K562 (cell line): ENCODE results near the gene PDE11A. TPM values are rescaled to one million over a fixed set of nuclear protein-coding genes. Genes with fewer than 3 reads are reported as not detected.

ENCODE experiments used
- ATAC-seq: fragments of 200-7000 bp; cut with Tn5 transposase; 3 replicates; pipeline ENCODE4 v1.9.1; 2020; ENCODE audit warnings: moderate library complexity
- BruUV-seq: library from RNA; stranded (reverse); fragments of 400-500 nt; replicated peaks from 2 replicates; lab custom pipeline; 2021; lab: Mats Ljungman, UMichigan
- CTCF ChIA-PET: fragments of 300-600 bp; formaldehyde crosslinking; extraction: SDS; loops from one replicate; lab custom pipeline; 2021; ENCODE audit warnings: low intra/inter-chr PET ratio; lab: Yijun Ruan, JAX
- POLR2A ChIA-PET: fragments of 300-600, 350-650 bp; sonication (Branson Sonifier 250); formaldehyde crosslinking; extraction: SDS; loops from one replicate; lab custom pipeline; 2021; ENCODE audit warnings: antibody characterized with exemption, inconsistent platforms; lab: Yijun Ruan, JAX
- DNase-seq, 4 experiments: peaks; one replicate each; pipeline versions ENCODE4 v3.0.0 to v3.0.0-alpha.2; 2011 to 2018; ENCODE audit warnings: low spot score in 3 of 4, mixed read lengths in 3 of 4; ENCODE audit errors: extremely low read depth in 1 of 4
- FAIRE-seq: peaks from 2 replicates; lab custom pipeline; 2011; peaks lifted over from hg19 to GRCh38; lab: Jason Lieb, UNC
- H2AFZ ChIP-seq: 2 replicates; pipeline ENCODE4 v1.6.0; 2011; ENCODE audit warnings: low read depth, low read length, control low read depth, inconsistent platforms
- H3K27ac ChIP-seq: fragments of 200-600 bp; 3 replicates; pipeline ENCODE4 v1.8.0; 2011; ENCODE audit warnings: low read depth, mild to moderate bottlenecking, control low read depth, inconsistent platforms, low read length, moderate library complexity, mixed read lengths; ENCODE audit errors: extremely low read depth
- H3K27me3 ChIP-seq, 2 experiments: fragments of 300-600 bp in 1 of 2; 2 replicates in 1 of 2; 3 replicates in 1 of 2; pipeline versions ENCODE4 v1.6.0 to v1.8.0; 2011; ENCODE audit warnings: inconsistent platforms in 2 of 2, low read length in 2 of 2, mild to moderate bottlenecking in 1 of 2, mixed read lengths in 1 of 2, moderate library complexity in 1 of 2; ENCODE audit not compliant: control insufficient read depth in 2 of 2, insufficient read depth in 2 of 2
- H3K36me3 ChIP-seq: fragments of 300-600 bp; 3 replicates; pipeline ENCODE4 v1.8.0; 2011; ENCODE audit warnings: mild to moderate bottlenecking, low read length, inconsistent platforms; ENCODE audit not compliant: control insufficient read depth, insufficient read depth
- H3K4me1 ChIP-seq, 2 experiments: fragments of 200-600 bp in 1 of 2; replicated peaks in 1 of 2; 2 replicates in 1 of 2; 3 replicates in 1 of 2; pipeline versions ENCODE4 v1.5.1 to v1.8.0; 2011; ENCODE audit warnings: inconsistent platforms in 2 of 2, low read length in 2 of 2, mild to moderate bottlenecking in 1 of 2, mixed read lengths in 1 of 2, moderate library complexity in 1 of 2; ENCODE audit not compliant: control insufficient read depth in 2 of 2, insufficient read depth in 2 of 2
- H3K4me2 ChIP-seq: 2 replicates; pipeline ENCODE4 v1.6.1; 2011; ENCODE audit warnings: low read length, control low read depth, inconsistent platforms, mixed read lengths; ENCODE audit not compliant: insufficient read depth
- H3K4me3 ChIP-seq: fragments of 200-600 bp; sonication (generic), shearing (Covaris generic); 2 replicates; pipeline ENCODE4 v1.5.1; 2016; ENCODE audit warnings: control low read depth, inconsistent platforms
- H3K79me2 ChIP-seq: fragments of 200-600 bp; 3 replicates; pipeline ENCODE4 v1.8.0; 2011; ENCODE audit warnings: low read length, inconsistent platforms; ENCODE audit not compliant: control insufficient read depth, insufficient read depth
- H3K9ac ChIP-seq, 2 experiments: 2 replicates each; pipeline versions ENCODE4 v1.6.0 to v1.6.1; 2011; ENCODE audit warnings: low read depth in 2 of 2, low read length in 2 of 2, control low read depth in 1 of 2, inconsistent platforms in 1 of 2, mild to moderate bottlenecking in 1 of 2, mixed read lengths in 1 of 2; ENCODE audit not compliant: insufficient read depth in 1 of 2
- H3K9me1 ChIP-seq: one replicate; pipeline ENCODE4 v1.6.0; 2011; ENCODE audit warnings: inconsistent platforms, mild to moderate bottlenecking, low read length, moderate library complexity; ENCODE audit not compliant: control insufficient read depth, insufficient read depth
- H3K9me3 ChIP-seq: replicated peaks from 2 replicates; pipeline ENCODE4 v1.5.1; 2011; ENCODE audit warnings: low read depth, low read length, inconsistent platforms; ENCODE audit not compliant: control insufficient read depth, insufficient read depth
- H4K20me1 ChIP-seq: replicated peaks from 2 replicates; pipeline ENCODE4 v1.6.1; 2011; ENCODE audit warnings: low read length, inconsistent platforms, mixed read lengths; ENCODE audit not compliant: control insufficient read depth, insufficient read depth
- RAD21 ChIP-seq, 2 experiments: fragments of 250-450 bp in 1 of 2; fragments of 450-650 bp in 1 of 2; sonication (Bioruptor Pico) in 1 of 2; formaldehyde crosslinking in 1 of 2; IDR thresholded peaks in 1 of 2; conservative IDR thresholded peaks in 1 of 2; 2 replicates each; pipeline versions ENCODE4 v1.4.0 to v1.8.0; 2020 to 2022; ENCODE audit warnings: mild to moderate bottlenecking in 2 of 2, moderate library complexity in 1 of 2
- ZNF586 ChIP-seq: fragments of 450-650 bp; formaldehyde crosslinking; conservative IDR thresholded peaks from 2 replicates; pipeline ENCODE4 v1.4.0; 2020; ENCODE audit warnings: mild to moderate bottlenecking, moderate library complexity
- ZNF639 ChIP-seq, 2 experiments: fragments of 200-800 bp in 1 of 2; sonication (Bioruptor generic) in 1 of 2; sonication (generic) in 1 of 2; formaldehyde crosslinking in 1 of 2; IDR thresholded peaks in 1 of 2; conservative IDR thresholded peaks in 1 of 2; 2 replicates each; pipeline versions ENCODE4 v1.5.0 to v1.6.1; 2016 to 2020; ENCODE audit warnings: missing compliant biosample characterization in 1 of 2, missing genetic modification characterization in 1 of 2, missing genetic modification reagents in 1 of 2
- whole genome bisulfite sequencing: fragments of 100-300 bp; shearing (Covaris generic); methylation state at CpG from one replicate; pipeline ENCODE4 v1.1.6; 2016; ENCODE audit warnings: low coverage, mixed read lengths; ENCODE audit not compliant: insufficient coverage; ENCODE audit errors: missing lambda C conversion rate; 5-methylcytosine and 5-hydroxymethylcytosine counted together
- in situ Hi-C: fragments of 300-500 bp; cut with MboI; formaldehyde crosslinking; loops from 4 replicates; pipeline ENCODE4 v1.15.0; 2018; ENCODE audit warnings: inconsistent platforms, mixed read lengths
- intact Hi-C: fragments of 100-400 bp; cut with micrococcal nuclease; formaldehyde crosslinking; loops from 2 replicates; pipeline ENCODE4 v1.14.2; 2022
- polyA plus RNA-seq, 8 experiments: library from polyadenylated mRNA; depleted of rRNA in 4 of 8; stranded (reverse) in 5 of 8; unstranded in 3 of 8; fragments of >200 nt; fragmentation: Nextera tagmentation in 2 of 8; fragmentation: Illumina TruSeq in 1 of 8; extraction: Ambion mirVana in 2 of 8; extraction: Trizol in 1 of 8; gene quantifications; 2 replicates each; pipeline versions ENCODE4 v1.2.1 to v1.2.3, GENCODE V29; 2011 to 2014; ENCODE audit warnings: inconsistent platforms in 1 of 8, missing spikeins in 1 of 8
- total RNA-seq, 7 experiments: library from RNA; depleted of rRNA in 6 of 7; stranded (reverse); fragments of >200 nt in 6 of 7; fragmentation: Illumina TruSeq in 2 of 7; extraction: Trizol in 2 of 7; gene quantifications; 2 replicates each; pipeline versions ENCODE4 v1.2.1 to v1.2.3, GENCODE V29; 2011 to 2021; ENCODE audit warnings: low replicate concordance in 1 of 7

PDE11A gene
- total and polyA plus RNA-seq, 9 of the 15 experiments (the other 6 are each of a cell fraction or from before 2014, with no cell fraction given): 3.2 to 22.1 (median 5.7) TPM

- no peak overlapping the region for H3K4me2 ChIP-seq
- no peak for FAIRE-seq
- no peak overlapping the region for H3K27ac ChIP-seq
- ChIA-PET POLR2A (interaction anchor here (0.7 to 1.0 kb wide), 2 partner anchors 11 to 32 kb away, joined by 3 to 6 read pairs; no protein-coding TSS in a partner anchor), CTCF (interaction anchor here (0.6 kb wide), 1 partner anchor 203 kb away, joined by 4 read pairs; no protein-coding TSS in a partner anchor)
- no peak overlapping the region for H3K4me3 ChIP-seq
- TF ChIP-seq RAD21 (CRISPR knock-in tag; conservative IDR thresholded peaks at IDR 0.05 in 1 of 2, IDR thresholded peaks at IDR 0.05 in 1 of 2): peak in 1 of 2 experiments; percentile 3; a peak in 1 of 4 replicates
- no peak for TF ChIP-seq ZNF639 (CRISPR knock-in tag; conservative IDR thresholded peaks at IDR 0.05 in 1 of 2, IDR thresholded peaks at IDR 0.05 in 1 of 2)
- TF ChIP-seq ZNF586: no peak
- H3K27me3 ChIP-seq: no peaks in the 10 kb centered on the region
- in situ Hi-C loops (no loop called here), intact Hi-C loops (loop anchor here (5.0 kb wide), 1 partner anchor 54 kb away; no protein-coding TSS in a partner anchor)
- H3K79me2 ChIP-seq: no peaks in the 10 kb centered on the region
- H3K36me3 ChIP-seq: no peaks in the 10 kb centered on the region
- H3K9me3 ChIP-seq: no peaks in the 10 kb centered on the region
- no peak overlapping the region for H2AFZ ChIP-seq
- BruUV-seq: no TSS peak
- DNase-seq: no peak
- H3K4me1 ChIP-seq: peaks cover 7 to 27% of the 10 kb centered on the region in 2 experiments; a peak in 4 of 5 replicates
- WGBS: 0% methylated on average over 1 of the region's 1 CpG
- H3K9me1 ChIP-seq: no peaks in the 10 kb centered on the region
- H3K9ac ChIP-seq: no peak overlapping the region
- H4K20me1 ChIP-seq: no peaks in the 10 kb centered on the region
- ATAC-seq: peak; percentile 53
Observed at GRCh38 chr2:177691177-177691576, 381.4 kb downstream of the PDE11A start.
